Activated T-cell treated with anti-CD3 and anti-CD28 coated beads for 48 hours (primary cell): ENCODE data around the gene SPECC1.
A peak's percentile ranks its signal among the peaks of the same experiment; 100 is the strongest.
"Not testable (repeated sequence)": the region's sequence is repeated elsewhere in the genome, so short reads cannot be mapped to it uniquely, and the experiment has no call there.

ENCODE experiments used
- DNase-seq: peaks from one replicate; pipeline ENCODE4 v3.0.0-alpha.2; 2020; ENCODE audit warnings: low read depth

Gene SPECC1

GRCh38 chr17:20207262-20207985 lies 198.3 kb downstream of the SPECC1 start:
- DNase-seq, result no peak

- DNase-seq, result no peak
Observed at GRCh38 chr17:20208717-20209116, 199.6 kb downstream of the SPECC1 start.

- DNase-seq, result no peak
Observed at GRCh38 chr17:20210180-20210579, 201.0 kb downstream of the SPECC1 start.

GRCh38 chr17:20210614-20211013 lies 201.5 kb downstream of the SPECC1 start:
- DNase-seq, result no peak

GRCh38 chr17:20211246-20211645 lies 202.1 kb downstream of the SPECC1 start:
- DNase-seq, result no peak

GRCh38 chr17:20213449-20213848 lies 204.3 kb downstream of the SPECC1 start:
- no peak for DNase-seq

GRCh38 chr17:20214794-20215193 lies 205.6 kb downstream of the SPECC1 start:
- no peak for DNase-seq

GRCh38 chr17:20216154-20216815 lies 207.1 kb downstream of the SPECC1 start:
- no peak for DNase-seq

- DNase-seq, result no peak
Observed at GRCh38 chr17:20216853-20217252, 207.7 kb downstream of the SPECC1 start.

GRCh38 chr17:20217677-20218076 lies 208.5 kb downstream of the SPECC1 start:
- DNase-seq, result no peak

- no peak for DNase-seq
Observed at GRCh38 chr17:20218272-20218671, 209.1 kb downstream of the SPECC1 start.

- DNase-seq, result no peak
Observed at GRCh38 chr17:20223808-20224328, 214.7 kb downstream of the SPECC1 start.

- DNase-seq, result no peak
Observed at GRCh38 chr17:20224379-20224778, 215.2 kb downstream of the SPECC1 start.

- no peak for DNase-seq
Observed at GRCh38 chr17:20225162-20226115, 216.3 kb downstream of the SPECC1 start.

- DNase-seq, result peak; percentile 71
Observed at GRCh38 chr17:20226814-20227482, 217.8 kb downstream of the SPECC1 start.

- not testable (repeated sequence) for DNase-seq
Observed at GRCh38 chr17:20227720-20228370, 218.7 kb downstream of the SPECC1 start.

- no peak for DNase-seq
Observed at GRCh38 chr17:20228410-20228809, 219.3 kb downstream of the SPECC1 start.

- no peak for DNase-seq
Observed at GRCh38 chr17:20228860-20229259, 219.7 kb downstream of the SPECC1 start.

GRCh38 chr17:20230924-20231323 lies 221.8 kb downstream of the SPECC1 start:
- no peak for DNase-seq

GRCh38 chr17:20232611-20233010 lies 223.5 kb downstream of the SPECC1 start:
- DNase-seq, result no peak

- DNase-seq, result peak; percentile 41
Observed at GRCh38 chr17:20234276-20234675, 225.1 kb downstream of the SPECC1 start.
